ENCODE data around the gene SPTLC1. TPM values are rescaled to one million over a fixed set of nuclear protein-coding genes. Genes with fewer than 3 reads are reported as not detected.

Gene SPTLC1
- total and polyA plus RNA-seq, 4 donors, result 20.8 to 137 (median 58.6) TPM

GRCh38 chr9:92046676-92047075 lies 68.5 kb downstream of the SPTLC1 start:
- Histone ChIP-seq H3K27me3 (ENCODE audit: control insufficient read depth in 3 of 3, insufficient read depth in 3 of 3, low read length in 2 of 3) (no peaks in the 10 kb centered on the region), H3K4me3 (no peak overlapping the region), H3K27ac (ENCODE audit: low read depth in 1 of 2, low read length in 1 of 2) (no peak overlapping the region), H3K9ac (ENCODE audit: insufficient read depth in 1 of 2, low read length in 2 of 2) (no peak overlapping the region), H3K4me1 (ENCODE audit: control insufficient read depth in 5 of 5, insufficient read depth in 5 of 5, low read length in 5 of 5) (peaks cover 0 to 6% (median 0%) of the 10 kb centered on the region in 5 donors), H3K9me3 (ENCODE audit: control insufficient read depth in 4 of 4, insufficient read depth in 3 of 4, low read length in 3 of 4) (peaks cover 0 to 9% (median 7%) of the 10 kb centered on the region in 4 donors), H3K36me3 (ENCODE audit: control insufficient read depth in 4 of 4, insufficient read depth in 4 of 4, low read length in 4 of 4) (peaks cover 34 to 42% (median 40%) of the 10 kb centered on the region in 4 donors)
- 70 to 74% methylated on average over 3 of the region's 3 CpGs for WGBS, 2 donors
- ATAC-seq (ENCODE audit: insufficient read depth, low FRiP score) (no peak), DNase-seq (peak in 1 of 3 donors; percentile 9)
- no peak for TF ChIP-seq CTCF (IDR thresholded peaks at IDR 0.05; ENCODE audit: control extremely low read depth, extremely low read depth)

GRCh38 chr9:92044936-92045335 lies 70.3 kb downstream of the SPTLC1 start:
- WGBS, 2 donors, result 98% methylated on average over 2 of the region's 2 CpGs
- Histone ChIP-seq H3K4me3 (no peak overlapping the region), H3K36me3 (ENCODE audit: control insufficient read depth in 4 of 4, insufficient read depth in 4 of 4, low read length in 4 of 4) (peaks cover 34 to 42% (median 37%) of the 10 kb centered on the region in 4 donors), H3K27ac (ENCODE audit: low read depth in 1 of 2, low read length in 1 of 2) (no peak overlapping the region), H3K27me3 (ENCODE audit: control insufficient read depth in 3 of 3, insufficient read depth in 3 of 3, low read length in 2 of 3) (no peaks in the 10 kb centered on the region), H3K9me3 (ENCODE audit: control insufficient read depth in 4 of 4, insufficient read depth in 3 of 4, low read length in 3 of 4) (peaks cover 0 to 10% (median 8%) of the 10 kb centered on the region in 4 donors), H3K9ac (ENCODE audit: insufficient read depth in 1 of 2, low read length in 2 of 2) (no peak overlapping the region), H3K4me1 (ENCODE audit: control insufficient read depth in 5 of 5, insufficient read depth in 5 of 5, low read length in 5 of 5) (peaks cover 0 to 6% (median 0%) of the 10 kb centered on the region in 5 donors)
- ATAC-seq (ENCODE audit: insufficient read depth, low FRiP score) (no peak), DNase-seq (no peak)
- no peak for TF ChIP-seq CTCF (IDR thresholded peaks at IDR 0.05; ENCODE audit: control extremely low read depth, extremely low read depth)

- Histone ChIP-seq H3K27ac (ENCODE audit: low read depth in 1 of 2, low read length in 1 of 2) (no peak overlapping the region), H3K4me1 (ENCODE audit: control insufficient read depth in 5 of 5, insufficient read depth in 5 of 5, low read length in 5 of 5) (no peaks in the 10 kb centered on the region), H3K36me3 (ENCODE audit: control insufficient read depth in 4 of 4, insufficient read depth in 4 of 4, low read length in 4 of 4) (peaks cover 35 to 40% (median 37%) of the 10 kb centered on the region in 4 donors), H3K9me3 (ENCODE audit: control insufficient read depth in 4 of 4, insufficient read depth in 3 of 4, low read length in 3 of 4) (peaks cover 0 to 10% (median 8%) of the 10 kb centered on the region in 4 donors), H3K27me3 (ENCODE audit: control insufficient read depth in 3 of 3, insufficient read depth in 3 of 3, low read length in 2 of 3) (no peaks in the 10 kb centered on the region), H3K9ac (ENCODE audit: insufficient read depth in 1 of 2, low read length in 2 of 2) (no peak overlapping the region), H3K4me3 (no peak overlapping the region)
- DNase-seq (no peak), ATAC-seq (ENCODE audit: insufficient read depth, low FRiP score) (no peak)
- no peak for TF ChIP-seq CTCF (IDR thresholded peaks at IDR 0.05; ENCODE audit: control extremely low read depth, extremely low read depth)
- WGBS, 2 donors, result 97 to 100% methylated on average over 3 of the region's 3 CpGs
These were observed 72.2 kb downstream of the SPTLC1 start for GRCh38 chr9:92043002-92043401.

GRCh38 chr9:92042260-92042659 lies 73.0 kb downstream of the SPTLC1 start:
- Histone ChIP-seq H3K27ac (ENCODE audit: low read depth in 1 of 2, low read length in 1 of 2) (no peak overlapping the region), H3K4me3 (no peak overlapping the region), H3K9me3 (ENCODE audit: control insufficient read depth in 4 of 4, insufficient read depth in 3 of 4, low read length in 3 of 4) (peaks cover 0 to 10% (median 8%) of the 10 kb centered on the region in 4 donors), H3K4me1 (ENCODE audit: control insufficient read depth in 5 of 5, insufficient read depth in 5 of 5, low read length in 5 of 5) (peaks cover 0 to 7% (median 0%) of the 10 kb centered on the region in 5 donors), H3K27me3 (ENCODE audit: control insufficient read depth in 3 of 3, insufficient read depth in 3 of 3, low read length in 2 of 3) (no peaks in the 10 kb centered on the region), H3K9ac (ENCODE audit: insufficient read depth in 1 of 2, low read length in 2 of 2) (no peak overlapping the region), H3K36me3 (ENCODE audit: control insufficient read depth in 4 of 4, insufficient read depth in 4 of 4, low read length in 4 of 4) (peaks cover 37 to 45% (median 41%) of the 10 kb centered on the region in 4 donors)
- DNase-seq, result no peak
- no peak for ATAC-seq (ENCODE audit: insufficient read depth, low FRiP score)
- 98% methylated on average over 1 of the region's 1 CpG for WGBS, 2 donors
- TF ChIP-seq CTCF (IDR thresholded peaks at IDR 0.05; ENCODE audit: control extremely low read depth, extremely low read depth), result no peak
